Measurements from ENCODE around the gene FBP1. TPM values are rescaled to one million over a fixed set of nuclear protein-coding genes. Genes with fewer than 3 reads are reported as not detected.

The FBP1 gene
- total RNA-seq, 2 donors from 2014 or later = 0.95 to 1.0 TPM

- H3K4me1 Mint-ChIP-seq = peaks cover 15% of the 10 kb centered on the region
- H3K36me3 ChIP-seq (ENCODE audit: control insufficient read depth, insufficient read depth, low read length) = no peaks in the 10 kb centered on the region
- H3K27ac ChIP-seq (ENCODE audit: low read depth, low read length) = no peak overlapping the region
- H3K27me3 ChIP-seq (ENCODE audit: control insufficient read depth, insufficient read depth, low read length, poor library complexity, severe bottlenecking) = peaks cover 67% of the 10 kb centered on the region
- 18 to 19% methylated on average over 11 to 15 of the region's 15 CpGs for WGBS, 2 experiments (ENCODE audit: insufficient coverage in 1 of 2, insufficient read length in 1 of 2)
- peak overlapping the region; percentile 73 for H3K4me3 ChIP-seq (ENCODE audit: low read length)
- no peaks in the 10 kb centered on the region for H3K36me3 Mint-ChIP-seq (ENCODE audit: low read depth)
- H3K4me1 ChIP-seq (ENCODE audit: control insufficient read depth, insufficient read depth, low read length) = no peaks in the 10 kb centered on the region
- DNase-seq = peak; percentile 89
- H3K9ac ChIP-seq (ENCODE audit: extremely low read depth, low read length, poor library complexity, severe bottlenecking) = no peak overlapping the region
- H3K4me3 Mint-ChIP-seq = peak overlapping the region; percentile 66
- H3K9me3 Mint-ChIP-seq = no peaks in the 10 kb centered on the region
- H3K9me3 ChIP-seq (ENCODE audit: control insufficient read depth, low read length) = no peaks in the 10 kb centered on the region
- peaks cover 86% of the 10 kb centered on the region for H3K27me3 Mint-ChIP-seq (ENCODE audit: insufficient read depth)
- no peak for TF ChIP-seq CTCF (conservative IDR thresholded peaks at IDR 0.05)
- H3K27ac Mint-ChIP-seq = no peak overlapping the region
Measured at GRCh38 chr9:94639999-94640376, 670 bp upstream of the FBP1 start.

- Histone ChIP-seq H3K9me3 (ENCODE audit: control insufficient read depth, low read length) (no peaks in the 10 kb centered on the region), H3K9ac (ENCODE audit: extremely low read depth, low read length, poor library complexity, severe bottlenecking) (no peak overlapping the region), H3K36me3 (ENCODE audit: control insufficient read depth, insufficient read depth, low read length) (no peaks in the 10 kb centered on the region), H3K27ac (ENCODE audit: low read depth, low read length) (no peak overlapping the region), H3K4me3 (ENCODE audit: low read length) (peak overlapping the region; percentile 73), H3K4me1 (ENCODE audit: control insufficient read depth, insufficient read depth, low read length) (no peaks in the 10 kb centered on the region), H3K27me3 (ENCODE audit: control insufficient read depth, insufficient read depth, low read length, poor library complexity, severe bottlenecking) (peaks cover 67% of the 10 kb centered on the region)
- Mint-ChIP-seq H3K36me3 (ENCODE audit: low read depth) (no peaks in the 10 kb centered on the region), H3K4me1 (peaks cover 15% of the 10 kb centered on the region), H3K27me3 (ENCODE audit: insufficient read depth) (peaks cover 86% of the 10 kb centered on the region), H3K27ac (no peak overlapping the region), H3K4me3 (peak overlapping the region; percentile 66), H3K9me3 (no peaks in the 10 kb centered on the region)
- whole genome bisulfite sequencing, 2 experiments (ENCODE audit: insufficient coverage in 1 of 2, insufficient read length in 1 of 2) = 64 to 66% methylated on average over 15 to 17 of the region's 17 CpGs
- no peak for DNase-seq
- no peak for TF ChIP-seq CTCF (conservative IDR thresholded peaks at IDR 0.05)
Measured at GRCh38 chr9:94638335-94639060, 820 bp downstream of the FBP1 start.

- H3K27me3 ChIP-seq (ENCODE audit: control insufficient read depth, insufficient read depth, low read length, poor library complexity, severe bottlenecking) = peaks cover 32% of the 10 kb centered on the region
- H3K4me3 ChIP-seq (ENCODE audit: low read length) = no peak overlapping the region
- H3K36me3 Mint-ChIP-seq (ENCODE audit: low read depth) = no peaks in the 10 kb centered on the region
- no peaks in the 10 kb centered on the region for H3K36me3 ChIP-seq (ENCODE audit: control insufficient read depth, insufficient read depth, low read length)
- H3K9me3 ChIP-seq (ENCODE audit: control insufficient read depth, low read length) = no peaks in the 10 kb centered on the region
- no peak overlapping the region for H3K27ac ChIP-seq (ENCODE audit: low read depth, low read length)
- TF ChIP-seq CTCF (conservative IDR thresholded peaks at IDR 0.05) = no peak
- H3K4me1 Mint-ChIP-seq = peaks cover 20% of the 10 kb centered on the region
- no peak overlapping the region for H3K4me3 Mint-ChIP-seq
- H3K27ac Mint-ChIP-seq = no peak overlapping the region
- 35 to 50% methylated on average over 4 to 5 of the region's 5 CpGs for WGBS, 2 experiments (ENCODE audit: insufficient coverage in 1 of 2, insufficient read length in 1 of 2)
- no peak overlapping the region for H3K9ac ChIP-seq (ENCODE audit: extremely low read depth, low read length, poor library complexity, severe bottlenecking)
- H3K27me3 Mint-ChIP-seq (ENCODE audit: insufficient read depth) = peaks cover 37% of the 10 kb centered on the region
- H3K9me3 Mint-ChIP-seq = no peaks in the 10 kb centered on the region
- DNase-seq = peak; percentile 23
- no peaks in the 10 kb centered on the region for H3K4me1 ChIP-seq (ENCODE audit: control insufficient read depth, insufficient read depth, low read length)
Measured at GRCh38 chr9:94632737-94633136, 6.6 kb downstream of the FBP1 start.
